ENCODE data around the gene SPX.

SPX gene

GRCh38 chr12:21507849-21508248, 18.2 kb upstream of the SPX start:
- Histone ChIP-seq H3K36me3 (ENCODE audit: control insufficient read depth in 1 of 2, insufficient read depth in 2 of 2, low read length in 2 of 2) (peaks cover 8 to 12% of the 10 kb centered on the region in 2 donors), H3K4me3 (ENCODE audit: low read depth in 1 of 2, low read length in 2 of 2) (no peak overlapping the region), H3K27ac (ENCODE audit: low read length) (no peak overlapping the region)

GRCh38 chr12:21509768-21510167, 16.3 kb upstream of the SPX start:
- H3K9me3 ChIP-seq (ENCODE audit: control insufficient read depth in 1 of 2, low read length in 2 of 2), result no peaks in the 10 kb centered on the region
- no peak overlapping the region for H3K4me3 ChIP-seq (ENCODE audit: low read depth in 1 of 2, low read length in 2 of 2)
- no peaks in the 10 kb centered on the region for H3K27me3 ChIP-seq (ENCODE audit: low read depth, low read length)
- peaks cover 0 to 4% of the 10 kb centered on the region in 2 donors for H3K4me1 ChIP-seq (ENCODE audit: control insufficient read depth in 1 of 2, insufficient read depth in 2 of 2, low read length in 2 of 2)
- H3K27ac ChIP-seq (ENCODE audit: low read length), result no peak overlapping the region
- peaks cover 18 to 21% of the 10 kb centered on the region in 2 donors for H3K36me3 ChIP-seq (ENCODE audit: control insufficient read depth in 1 of 2, insufficient read depth in 2 of 2, low read length in 2 of 2)

More at GRCh38 chr12:21507849-21508248, 18.2 kb upstream of the SPX start:
- Histone ChIP-seq H3K9me3 (ENCODE audit: control insufficient read depth in 1 of 2, low read length in 2 of 2) (no peaks in the 10 kb centered on the region), H3K27me3 (ENCODE audit: low read depth, low read length) (no peaks in the 10 kb centered on the region), H3K4me1 (ENCODE audit: control insufficient read depth in 1 of 2, insufficient read depth in 2 of 2, low read length in 2 of 2) (peaks cover 16 to 18% of the 10 kb centered on the region in 2 donors)

DNA sequence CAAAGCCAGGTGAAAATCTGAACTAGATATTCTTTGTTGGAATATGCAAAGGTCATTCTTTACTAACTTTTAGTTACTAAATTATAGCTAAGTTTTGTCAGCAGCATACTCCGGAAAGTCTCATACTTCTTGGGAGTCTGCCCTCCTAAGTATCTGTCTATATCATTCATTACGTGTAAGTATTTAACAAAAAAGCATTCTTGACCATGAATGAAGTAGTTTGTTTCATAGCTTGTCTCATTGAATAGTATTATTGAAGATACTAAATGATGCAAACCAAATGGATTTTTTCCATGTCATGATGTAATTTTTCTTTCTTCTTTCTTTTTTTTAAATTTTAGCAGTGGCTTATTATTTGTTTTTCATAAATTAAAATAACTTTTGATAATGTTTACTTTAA, 9.8 kb upstream of the SPX start:
- H3K4me1 ChIP-seq (ENCODE audit: control insufficient read depth in 1 of 2, insufficient read depth in 2 of 2, low read length in 2 of 2), result no peaks in the 10 kb centered on the region
- no peaks in the 10 kb centered on the region for H3K9me3 ChIP-seq (ENCODE audit: control insufficient read depth in 1 of 2, low read length in 2 of 2)
- no peaks in the 10 kb centered on the region for H3K27me3 ChIP-seq (ENCODE audit: low read depth, low read length)
- H3K36me3 ChIP-seq (ENCODE audit: control insufficient read depth in 1 of 2, insufficient read depth in 2 of 2, low read length in 2 of 2), result peaks cover 19 to 30% of the 10 kb centered on the region in 2 donors
- no peak overlapping the region for H3K4me3 ChIP-seq (ENCODE audit: low read depth in 1 of 2, low read length in 2 of 2)
- no peak overlapping the region for H3K27ac ChIP-seq (ENCODE audit: low read length)

GRCh38 chr12:21518451-21518850, 7.6 kb upstream of the SPX start:
- no peak overlapping the region for H3K27ac ChIP-seq (ENCODE audit: low read length)
- no peaks in the 10 kb centered on the region for H3K4me1 ChIP-seq (ENCODE audit: control insufficient read depth in 1 of 2, insufficient read depth in 2 of 2, low read length in 2 of 2)
- H3K4me3 ChIP-seq (ENCODE audit: low read depth in 1 of 2, low read length in 2 of 2), result no peak overlapping the region
- no peaks in the 10 kb centered on the region for H3K27me3 ChIP-seq (ENCODE audit: low read depth, low read length)
- no peaks in the 10 kb centered on the region for H3K9me3 ChIP-seq (ENCODE audit: control insufficient read depth in 1 of 2, low read length in 2 of 2)
- peaks cover 19 to 20% of the 10 kb centered on the region in 2 donors for H3K36me3 ChIP-seq (ENCODE audit: control insufficient read depth in 1 of 2, insufficient read depth in 2 of 2, low read length in 2 of 2)

DNA sequence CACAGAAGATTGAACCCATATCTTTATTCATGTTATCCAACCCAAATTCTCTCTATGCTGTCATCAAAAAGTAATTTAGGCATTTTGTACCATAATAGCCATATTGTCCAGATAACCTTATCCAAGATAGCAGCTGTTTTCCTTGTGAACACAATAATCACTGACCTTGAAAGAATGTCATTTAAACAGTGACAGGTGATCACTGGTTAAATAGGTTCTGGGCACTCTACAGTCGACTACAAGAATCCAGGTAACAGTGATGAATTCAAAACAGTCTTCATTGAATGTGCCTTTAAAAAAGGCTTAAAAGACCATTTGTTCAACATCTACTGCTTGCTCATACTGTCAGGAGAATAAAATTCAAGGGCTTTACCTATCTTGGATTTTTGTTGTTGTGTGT, 4.6 kb upstream of the SPX start:
- Histone ChIP-seq H3K4me3 (ENCODE audit: low read depth in 1 of 2, low read length in 2 of 2) (no peak overlapping the region), H3K9me3 (ENCODE audit: control insufficient read depth in 1 of 2, low read length in 2 of 2) (no peaks in the 10 kb centered on the region)

GRCh38 chr12:21523148-21523547, 2.9 kb upstream of the SPX start:
- Histone ChIP-seq H3K36me3 (ENCODE audit: control insufficient read depth in 1 of 2, insufficient read depth in 2 of 2, low read length in 2 of 2) (no peaks in the 10 kb centered on the region), H3K4me1 (ENCODE audit: control insufficient read depth in 1 of 2, insufficient read depth in 2 of 2, low read length in 2 of 2) (peaks cover 0 to 5% of the 10 kb centered on the region in 2 donors), H3K27ac (ENCODE audit: low read length) (no peak overlapping the region), H3K27me3 (ENCODE audit: low read depth, low read length) (no peaks in the 10 kb centered on the region), H3K4me3 (ENCODE audit: low read depth in 1 of 2, low read length in 2 of 2) (no peak overlapping the region), H3K9me3 (ENCODE audit: control insufficient read depth in 1 of 2, low read length in 2 of 2) (no peaks in the 10 kb centered on the region)

More for the DNA sequence above, 4.6 kb upstream of the SPX start:
- H3K27me3 ChIP-seq (ENCODE audit: low read depth, low read length), result no peaks in the 10 kb centered on the region
- H3K27ac ChIP-seq (ENCODE audit: low read length), result no peak overlapping the region
- peaks cover 2 to 3% of the 10 kb centered on the region in 2 donors for H3K36me3 ChIP-seq (ENCODE audit: control insufficient read depth in 1 of 2, insufficient read depth in 2 of 2, low read length in 2 of 2)
- H3K4me1 ChIP-seq (ENCODE audit: control insufficient read depth in 1 of 2, insufficient read depth in 2 of 2, low read length in 2 of 2), result no peaks in the 10 kb centered on the region

DNA sequence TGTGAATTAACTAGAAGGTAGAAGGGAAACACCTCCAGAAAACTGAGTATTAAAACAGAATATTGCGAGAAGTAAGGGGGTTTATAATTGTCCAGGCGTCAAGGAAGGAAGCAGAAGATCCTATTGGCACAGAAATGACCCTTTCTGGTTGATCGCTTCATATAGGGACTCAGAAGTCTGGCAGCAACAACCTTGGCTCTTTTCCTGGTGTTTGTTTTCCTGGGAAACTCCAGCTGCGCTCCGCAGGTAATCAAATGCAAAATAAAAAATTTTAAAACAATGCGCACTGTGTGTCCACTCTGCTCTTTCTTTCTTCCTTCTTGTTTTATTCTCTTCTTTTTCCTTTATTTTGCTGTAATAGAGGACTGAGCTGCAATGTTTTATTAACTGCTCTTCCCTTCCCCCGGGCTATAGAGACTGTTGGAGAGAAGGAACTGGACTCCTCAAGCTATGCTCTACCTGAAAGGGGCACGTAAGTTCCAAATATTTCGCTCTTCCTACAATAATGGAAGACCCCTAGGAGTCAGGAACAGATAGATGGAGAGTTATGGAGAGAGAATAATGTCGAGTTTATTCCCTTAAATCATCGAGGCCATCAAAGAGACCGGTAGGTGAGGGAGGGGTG, 737 bp downstream of the SPX start:
- peaks cover 0 to 21% of the 10 kb centered on the region in 2 donors for H3K4me1 ChIP-seq (ENCODE audit: control insufficient read depth in 1 of 2, insufficient read depth in 2 of 2, low read length in 2 of 2)
- peak overlapping the region; percentile 53 to 80 for H3K4me3 ChIP-seq (ENCODE audit: low read depth in 1 of 2, low read length in 2 of 2)
- H3K36me3 ChIP-seq (ENCODE audit: control insufficient read depth in 1 of 2, insufficient read depth in 2 of 2, low read length in 2 of 2), result no peaks in the 10 kb centered on the region
- H3K27ac ChIP-seq (ENCODE audit: low read length), result no peak overlapping the region
- H3K9me3 ChIP-seq (ENCODE audit: control insufficient read depth in 1 of 2, low read length in 2 of 2), result no peaks in the 10 kb centered on the region
- H3K27me3 ChIP-seq (ENCODE audit: low read depth, low read length), result no peaks in the 10 kb centered on the region

GRCh38 chr12:21527451-21528180, 1.5 kb downstream of the SPX start:
- Histone ChIP-seq H3K4me1 (ENCODE audit: control insufficient read depth in 1 of 2, insufficient read depth in 2 of 2, low read length in 2 of 2) (peaks cover 0 to 21% of the 10 kb centered on the region in 2 donors), H3K9me3 (ENCODE audit: control insufficient read depth in 1 of 2, low read length in 2 of 2) (no peaks in the 10 kb centered on the region), H3K27ac (ENCODE audit: low read length) (no peak overlapping the region), H3K36me3 (ENCODE audit: control insufficient read depth in 1 of 2, insufficient read depth in 2 of 2, low read length in 2 of 2) (no peaks in the 10 kb centered on the region), H3K4me3 (ENCODE audit: low read depth in 1 of 2, low read length in 2 of 2) (peak overlapping the region; percentile 53 to 80), H3K27me3 (ENCODE audit: low read depth, low read length) (no peaks in the 10 kb centered on the region)

DNA sequence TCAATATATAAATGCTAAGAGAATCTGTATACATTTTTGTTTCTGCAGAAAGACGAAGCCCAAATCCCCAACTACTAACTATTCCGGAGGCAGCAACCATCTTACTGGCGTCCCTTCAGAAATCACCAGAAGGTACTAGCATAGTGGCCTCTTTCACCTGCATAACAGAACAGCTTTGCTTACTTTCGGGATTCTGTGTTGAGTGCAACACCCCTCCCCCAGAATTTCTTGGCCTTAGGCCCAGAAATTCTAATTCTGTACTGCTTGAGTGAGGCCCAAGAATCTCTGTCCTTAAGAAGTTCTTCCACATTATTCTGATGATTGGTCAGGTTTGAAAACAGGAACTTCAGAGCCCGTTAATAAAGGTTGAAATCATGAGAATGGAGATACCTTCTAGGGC, 2.9 kb downstream of the SPX start:
- Histone ChIP-seq H3K4me3 (ENCODE audit: low read depth in 1 of 2, low read length in 2 of 2) (no peak overlapping the region), H3K27me3 (ENCODE audit: low read depth, low read length) (no peaks in the 10 kb centered on the region), H3K4me1 (ENCODE audit: control insufficient read depth in 1 of 2, insufficient read depth in 2 of 2, low read length in 2 of 2) (peaks cover 0 to 21% of the 10 kb centered on the region in 2 donors), H3K27ac (ENCODE audit: low read length) (no peak overlapping the region), H3K36me3 (ENCODE audit: control insufficient read depth in 1 of 2, insufficient read depth in 2 of 2, low read length in 2 of 2) (no peaks in the 10 kb centered on the region), H3K9me3 (ENCODE audit: control insufficient read depth in 1 of 2, low read length in 2 of 2) (no peaks in the 10 kb centered on the region)

DNA sequence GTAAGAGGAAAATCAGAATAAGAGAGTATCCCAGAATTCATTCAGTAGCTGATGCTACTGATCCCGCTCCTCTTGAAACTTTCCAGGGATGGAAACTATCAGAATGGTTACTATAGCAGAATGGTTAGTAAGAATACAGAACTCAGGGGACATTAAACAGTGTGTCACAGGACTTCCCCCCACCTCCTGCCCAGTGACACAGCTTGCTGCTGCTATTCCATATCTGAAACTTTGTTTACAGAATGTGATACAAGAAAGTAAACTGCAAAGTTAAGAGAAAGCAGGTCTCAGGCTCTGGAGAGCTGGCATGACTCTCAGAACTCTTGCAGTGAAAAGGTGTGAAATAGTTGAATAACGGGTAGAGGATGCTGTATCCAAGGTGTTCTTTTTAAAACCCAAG, 3.4 kb downstream of the SPX start:
- Histone ChIP-seq H3K36me3 (ENCODE audit: control insufficient read depth in 1 of 2, insufficient read depth in 2 of 2, low read length in 2 of 2) (no peaks in the 10 kb centered on the region), H3K27ac (ENCODE audit: low read length) (no peak overlapping the region), H3K4me1 (ENCODE audit: control insufficient read depth in 1 of 2, insufficient read depth in 2 of 2, low read length in 2 of 2) (peaks cover 0 to 21% of the 10 kb centered on the region in 2 donors), H3K4me3 (ENCODE audit: low read depth in 1 of 2, low read length in 2 of 2) (no peak overlapping the region), H3K27me3 (ENCODE audit: low read depth, low read length) (no peaks in the 10 kb centered on the region), H3K9me3 (ENCODE audit: control insufficient read depth in 1 of 2, low read length in 2 of 2) (no peaks in the 10 kb centered on the region)

GRCh38 chr12:21538061-21538653, 12.1 kb downstream of the SPX start:
- Histone ChIP-seq H3K27me3 (ENCODE audit: low read depth, low read length) (no peaks in the 10 kb centered on the region), H3K4me3 (ENCODE audit: low read depth in 1 of 2, low read length in 2 of 2) (no peak overlapping the region), H3K27ac (ENCODE audit: low read length) (no peak overlapping the region), H3K4me1 (ENCODE audit: control insufficient read depth in 1 of 2, insufficient read depth in 2 of 2, low read length in 2 of 2) (no peaks in the 10 kb centered on the region), H3K36me3 (ENCODE audit: control insufficient read depth in 1 of 2, insufficient read depth in 2 of 2, low read length in 2 of 2) (no peaks in the 10 kb centered on the region), H3K9me3 (ENCODE audit: control insufficient read depth in 1 of 2, low read length in 2 of 2) (no peaks in the 10 kb centered on the region)

Data from muscle layer of duodenum (tissue), 2 donors.